Measurements from ENCODE around the gene SLC14A1. TPM values are rescaled to one million over a fixed set of nuclear protein-coding genes. Genes with fewer than 3 reads are reported as not detected.

Gene SLC14A1
- total and polyA plus RNA-seq, 2 experiments from 2014 or later = 0.21 to 0.53 TPM

GRCh38 chr18:45682181-45682580 lies 41.8 kb upstream of the SLC14A1 start (continued):
- TF ChIP-seq, protein P1, sequence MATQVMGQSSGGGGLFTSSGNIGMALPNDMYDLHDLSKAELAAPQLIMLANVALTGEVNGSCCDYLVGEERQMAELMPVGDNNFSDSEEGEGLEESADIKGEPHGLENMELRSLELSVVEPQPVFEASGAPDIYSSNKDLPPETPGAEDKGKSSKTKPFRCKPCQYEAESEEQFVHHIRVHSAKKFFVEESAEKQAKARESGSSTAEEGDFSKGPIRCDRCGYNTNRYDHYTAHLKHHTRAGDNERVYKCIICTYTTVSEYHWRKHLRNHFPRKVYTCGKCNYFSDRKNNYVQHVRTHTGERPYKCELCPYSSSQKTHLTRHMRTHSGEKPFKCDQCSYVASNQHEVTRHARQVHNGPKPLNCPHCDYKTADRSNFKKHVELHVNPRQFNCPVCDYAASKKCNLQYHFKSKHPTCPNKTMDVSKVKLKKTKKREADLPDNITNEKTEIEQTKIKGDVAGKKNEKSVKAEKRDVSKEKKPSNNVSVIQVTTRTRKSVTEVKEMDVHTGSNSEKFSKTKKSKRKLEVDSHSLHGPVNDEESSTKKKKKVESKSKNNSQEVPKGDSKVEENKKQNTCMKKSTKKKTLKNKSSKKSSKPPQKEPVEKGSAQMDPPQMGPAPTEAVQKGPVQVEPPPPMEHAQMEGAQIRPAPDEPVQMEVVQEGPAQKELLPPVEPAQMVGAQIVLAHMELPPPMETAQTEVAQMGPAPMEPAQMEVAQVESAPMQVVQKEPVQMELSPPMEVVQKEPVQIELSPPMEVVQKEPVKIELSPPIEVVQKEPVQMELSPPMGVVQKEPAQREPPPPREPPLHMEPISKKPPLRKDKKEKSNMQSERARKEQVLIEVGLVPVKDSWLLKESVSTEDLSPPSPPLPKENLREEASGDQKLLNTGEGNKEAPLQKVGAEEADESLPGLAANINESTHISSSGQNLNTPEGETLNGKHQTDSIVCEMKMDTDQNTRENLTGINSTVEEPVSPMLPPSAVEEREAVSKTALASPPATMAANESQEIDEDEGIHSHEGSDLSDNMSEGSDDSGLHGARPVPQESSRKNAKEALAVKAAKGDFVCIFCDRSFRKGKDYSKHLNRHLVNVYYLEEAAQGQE (IDR thresholded peaks at IDR 0.05; ENCODE audit: unreplicated experiment) = no peak

- no peaks in the 10 kb centered on the region for H3K27me3 ChIP-seq (ENCODE audit: insufficient read depth)
- H3F3A ChIP-seq (replicated peaks; ENCODE audit: low read depth) = no peaks in the 10 kb centered on the region
- peaks cover 8% of the 10 kb centered on the region; the same call in 1 of the 2 replicates for H3K9me2 ChIP-seq (ENCODE audit: insufficient read depth)
- no peak overlapping the region for H3K4me3 Mint-ChIP-seq
- no peaks in the 10 kb centered on the region for H3K36me3 ChIP-seq (ENCODE audit: insufficient read depth)
- no peaks in the 10 kb centered on the region for H3K36me3 Mint-ChIP-seq (ENCODE audit: low read depth)
- no peak overlapping the region for H3K4me2 ChIP-seq
- no peak overlapping the region for H3K27ac Mint-ChIP-seq
- H3K4me3 ChIP-seq = no peak overlapping the region
- H3K4me1 ChIP-seq (ENCODE audit: insufficient read depth) = peaks cover 10% of the 10 kb centered on the region
- H3K79me2 ChIP-seq (replicated peaks; ENCODE audit: insufficient read depth) = no peaks in the 10 kb centered on the region
- peaks cover 30% of the 10 kb centered on the region for H3K4me1 Mint-ChIP-seq
- no peak for ATAC-seq
- H4K20me1 ChIP-seq (replicated peaks; ENCODE audit: insufficient read depth) = no peaks in the 10 kb centered on the region
- no peaks in the 10 kb centered on the region for H3K9me3 Mint-ChIP-seq
- H3K27ac ChIP-seq (ENCODE audit: low read depth) = no peak overlapping the region
- no peak for DNase-seq (ENCODE audit: low spot score)
- no peak overlapping the region for H2AFZ ChIP-seq
- peaks cover 5% of the 10 kb centered on the region for H3K27me3 Mint-ChIP-seq (ENCODE audit: insufficient read depth, low read depth, poor library complexity)
- TF ChIP-seq STAT1 (IDR thresholded peaks at IDR 0.05; ENCODE audit: unreplicated experiment) = no peak
- no peak for TF ChIP-seq EZH2 (IDR thresholded peaks at IDR 0.05; ENCODE audit: low read depth, unreplicated experiment)
- no peak for TF ChIP-seq EZH2phosphoT487 (IDR thresholded peaks at IDR 0.05; ENCODE audit: unreplicated experiment)
- no peak for TF ChIP-seq JUNB (IDR thresholded peaks at IDR 0.05; ENCODE audit: unreplicated experiment)
- TF ChIP-seq, protein P2, sequence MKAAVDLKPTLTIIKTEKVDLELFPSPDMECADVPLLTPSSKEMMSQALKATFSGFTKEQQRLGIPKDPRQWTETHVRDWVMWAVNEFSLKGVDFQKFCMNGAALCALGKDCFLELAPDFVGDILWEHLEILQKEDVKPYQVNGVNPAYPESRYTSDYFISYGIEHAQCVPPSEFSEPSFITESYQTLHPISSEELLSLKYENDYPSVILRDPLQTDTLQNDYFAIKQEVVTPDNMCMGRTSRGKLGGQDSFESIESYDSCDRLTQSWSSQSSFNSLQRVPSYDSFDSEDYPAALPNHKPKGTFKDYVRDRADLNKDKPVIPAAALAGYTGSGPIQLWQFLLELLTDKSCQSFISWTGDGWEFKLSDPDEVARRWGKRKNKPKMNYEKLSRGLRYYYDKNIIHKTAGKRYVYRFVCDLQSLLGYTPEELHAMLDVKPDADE (IDR thresholded peaks at IDR 0.05) = no peak
- TF ChIP-seq NANOG (IDR thresholded peaks at IDR 0.05; ENCODE audit: borderline replicate concordance) = no peak
- TF ChIP-seq, protein P1 (IDR thresholded peaks at IDR 0.05; ENCODE audit: unreplicated experiment) = no peak
- no peak for TF ChIP-seq ZNF462 (CRISPR knock-in tag; IDR thresholded peaks at IDR 0.05)
- TF ChIP-seq CREB1 (CRISPR knock-in tag; IDR thresholded peaks at IDR 0.05; ENCODE audit: low read depth) = no peak
Measured at GRCh38 chr18:45684341-45685115, 39.5 kb upstream of the SLC14A1 start.

Data from GM23338 (cell line).